B cell (primary cell): Measurements from ENCODE around the gene SKP1. TPM values are rescaled to one million over a fixed set of nuclear protein-coding genes. Genes with fewer than 3 reads are reported as not detected.
A peak's percentile ranks its signal among the peaks of the same experiment; 100 is the strongest.

Experiments used
- ATAC-seq: fragments of 200-7000 bp; cut with Tn5 transposase; one replicate; pipeline ENCODE4 v1.10.0; 2021; ENCODE audit warnings: low read depth, mild to moderate bottlenecking, moderate number of reproducible peaks, moderate library complexity
- CTCF ChIA-PET: fragments of 350-600 bp; sonication (Branson Sonifier 250); formaldehyde crosslinking; loops from one replicate; lab custom pipeline; 2021; ENCODE audit warnings: antibody characterized with exemption, inconsistent platforms; lab: Charles Lee
- POLR2A ChIA-PET: fragments of 350-600 bp; sonication (Branson Sonifier 250); formaldehyde crosslinking; loops from one replicate; lab custom pipeline; 2021; ENCODE audit warnings: antibody characterized with exemption; lab: Charles Lee
- DNase-seq: peaks from one replicate; pipeline ENCODE4 v3.0.0; 2013
- H2AFZ ChIP-seq: 2 replicates; pipeline ENCODE4 v1.6.1; 2012; ENCODE audit warnings: mild to moderate bottlenecking, low read depth, low read length; ENCODE audit not compliant: insufficient read depth, poor library complexity, severe bottlenecking
- H3K27ac ChIP-seq, 2 donors: 1 replicate in 1 of 2; 2 replicates in 1 of 2; pipeline ENCODE4 v1.5.1; 2012 to 2013; ENCODE audit warnings: low read length in 2 of 2, mild to moderate bottlenecking in 2 of 2, moderate library complexity in 1 of 2
- H3K27me3 ChIP-seq, 4 experiments: fragments of 200-600 bp in 1 of 4; sonication (generic) in 1 of 4; replicated peaks in 1 of 4; 1 replicate in 2 of 4; 2 replicates in 2 of 4; pipeline versions ENCODE4 v1.6.1 to v1.7.0; 2013 to 2016; ENCODE audit warnings: low read length in 3 of 4, mild to moderate bottlenecking in 2 of 4, mixed read lengths in 1 of 4, moderate library complexity in 1 of 4; ENCODE audit not compliant: insufficient read depth in 4 of 4, control insufficient read depth in 3 of 4; ENCODE audit errors: control extremely low read depth in 1 of 4
- H3K36me3 ChIP-seq, 2 experiments: replicated peaks in 1 of 2; 1 replicate in 1 of 2; 2 replicates in 1 of 2; pipeline versions ENCODE4 v1.6.1 to v1.7.1; 2013; ENCODE audit warnings: low read length in 1 of 2; ENCODE audit not compliant: insufficient read depth in 2 of 2, control insufficient read depth in 1 of 2; ENCODE audit errors: control extremely low read depth in 1 of 2, extremely low read depth in 1 of 2
- H3K4me1 ChIP-seq, 2 donors: fragments of 200-600 bp in 1 of 2; sonication (generic) in 1 of 2; 1 replicate in 1 of 2; 2 replicates in 1 of 2; pipeline versions ENCODE4 v1.5.1 to v1.6.1; 2013 to 2017; ENCODE audit warnings: low read length in 2 of 2; ENCODE audit not compliant: control insufficient read depth in 2 of 2, insufficient read depth in 2 of 2
- H3K4me2 ChIP-seq: replicated peaks from 2 replicates; pipeline ENCODE3; 2012; ENCODE audit warnings: mild to moderate bottlenecking, low read depth, low read length; ENCODE audit not compliant: poor library complexity, severe bottlenecking
- H3K4me3 ChIP-seq, 5 experiments: fragments of 200-600 bp in 1 of 5; sonication (generic) in 1 of 5; 1 replicate in 3 of 5; 2 replicates in 2 of 5; pipeline versions ENCODE4 v1.5.1 to v1.7.0; 2011 to 2016; ENCODE audit warnings: low read length in 4 of 5, mild to moderate bottlenecking in 4 of 5, low read depth in 2 of 5, control low read depth in 1 of 5, moderate library complexity in 1 of 5; ENCODE audit not compliant: insufficient read depth in 1 of 5; ENCODE audit errors: control extremely low read depth in 1 of 5, extremely low read depth in 1 of 5
- H3K79me2 ChIP-seq: fragments of 200-600 bp; sonication (generic); one replicate; pipeline ENCODE4 v1.6.0; 2016; ENCODE audit warnings: low read length; ENCODE audit not compliant: control insufficient read depth, insufficient read depth
- H3K9ac ChIP-seq: fragments of 200-600 bp; sonication (generic); 2 replicates; pipeline ENCODE4 v1.6.1; 2017; ENCODE audit warnings: mild to moderate bottlenecking, low read length, moderate library complexity
- H3K9me3 ChIP-seq, 3 donors: one replicate each; pipeline versions ENCODE4 v1.6.1 to v1.7.1; 2013; ENCODE audit warnings: low read length in 2 of 3; ENCODE audit not compliant: control insufficient read depth in 2 of 3, insufficient read depth in 1 of 3; ENCODE audit errors: control extremely low read depth in 1 of 3
- H4K20me1 ChIP-seq: 2 replicates; pipeline ENCODE4 v1.6.0; 2012; ENCODE audit warnings: mild to moderate bottlenecking, low read length; ENCODE audit not compliant: insufficient read depth, control insufficient read depth, poor library complexity, severe bottlenecking
- H3K27ac Mint-ChIP-seq: one replicate; pipeline ENCODE4 v1.8.0; 2021; ENCODE audit warnings: mixed read lengths
- H3K27me3 Mint-ChIP-seq: one replicate; pipeline ENCODE4 v1.8.0; 2021; ENCODE audit warnings: mixed read lengths
- H3K4me1 Mint-ChIP-seq: one replicate; pipeline ENCODE4 v1.8.0; 2021; ENCODE audit warnings: mixed read lengths
- H3K4me3 Mint-ChIP-seq: one replicate; pipeline ENCODE4 v1.8.0; 2021; ENCODE audit warnings: mixed read lengths
- H3K9me3 Mint-ChIP-seq: one replicate; pipeline ENCODE4 v1.8.0; 2022; ENCODE audit warnings: mixed read lengths; ENCODE audit not compliant: insufficient read depth
- CTCF ChIP-seq: fragments of 200-600 bp; IDR thresholded peaks from one replicate; pipeline ENCODE4 v1.8.0; 2022; ENCODE audit warnings: antibody characterized with exemption, mild to moderate bottlenecking
- EZH2 ChIP-seq: IDR thresholded peaks from 2 replicates; pipeline ENCODE4 v1.6.1; 2012; ENCODE audit warnings: borderline replicate concordance, low read depth, mild to moderate bottlenecking, moderate library complexity, low read length; ENCODE audit not compliant: insufficient read depth, poor library complexity, severe bottlenecking
- WGBS: methylation state at CpG from one replicate; pipeline ENCODE4 v1.1.5; 2013; ENCODE audit warnings: missing lambda C conversion rate; ENCODE audit not compliant: insufficient coverage; 5-methylcytosine and 5-hydroxymethylcytosine counted together
- intact Hi-C: fragments of 100-400 bp; cut with micrococcal nuclease; formaldehyde crosslinking; loops from one replicate; pipeline ENCODE4 v1.10.0; 2022
- polyA plus RNA-seq: library from polyadenylated mRNA; depleted of rRNA; stranded (reverse); fragments of >200 nt; gene quantifications from 2 replicates; pipeline ENCODE4 v1.2.3, GENCODE V29; 2012
- total RNA-seq, 2 donors: library from RNA; stranded (reverse); fragments of 120-200 nt in 1 of 2; gene quantifications; 1 replicate in 1 of 2; 2 replicates in 1 of 2; pipeline versions ENCODE4 v1.2.3 to v1.2.4, GENCODE V29; 2013 to 2022

Gene SKP1
- total and polyA plus RNA-seq, 2 donors (not counting 1 experiment from before 2014, with no cell fraction given): 108 to 186 TPM

GRCh38 chr5:134116789-134117761 lies 59.7 kb downstream of the SKP1 start:
- Histone ChIP-seq H3K4me3 (no peak overlapping the region), H3K4me2 (peak overlapping the region; percentile 8), H3K9me3 (peaks cover 0 to 10% (median 0%) of the 10 kb centered on the region in 3 donors), H4K20me1 (no peaks in the 10 kb centered on the region), H3K36me3 (no peaks in the 10 kb centered on the region), H3K27ac (no peak overlapping the region), H2AFZ (no peak overlapping the region), H3K27me3 (peaks cover 0 to 29% (median 14%) of the 10 kb centered on the region in 4 experiments), H3K79me2 (no peaks in the 10 kb centered on the region), H3K4me1 (peaks cover 18 to 38% of the 10 kb centered on the region in 2 donors), H3K9ac (no peak overlapping the region)
- no peaks in the 10 kb centered on the region for H3K9me3 Mint-ChIP-seq
- TF ChIP-seq EZH2 (no peak), CTCF (no peak)
- intact Hi-C loops: no loop called here
- H3K27ac Mint-ChIP-seq: peak overlapping the region; percentile 57
- H3K4me3 Mint-ChIP-seq: peak overlapping the region; percentile 75
- WGBS: over 99% methylated on average over 11 of the region's 12 CpGs
- DNase-seq (no peak), ATAC-seq (no peak)
- peaks cover 35% of the 10 kb centered on the region for H3K4me1 Mint-ChIP-seq
- ChIA-PET CTCF (interaction anchor here (4.2 to 4.5 kb wide), 2 partner anchors 24 to 77 kb away, joined by 14 to 24 read pairs; no protein-coding TSS in a partner anchor), POLR2A (no interaction called here)
- peaks cover 5% of the 10 kb centered on the region for H3K27me3 Mint-ChIP-seq
